Gastroesophageal sphincter (tissue), 4 donors: Measurements from ENCODE around the gene IFRD1. TPM values are rescaled to one million over a fixed set of nuclear protein-coding genes. Genes with fewer than 3 reads are reported as not detected.

Source experiments
- ATAC-seq: fragments of 150-250 bp; one replicate; pipeline ENCODE4 v1.9.1; 2016; ENCODE audit warnings: mild to moderate bottlenecking, moderate library complexity
- H3K27ac ChIP-seq, 4 donors: fragments of 200-600 bp; sonication (generic) in 3 of 4; 1 replicate in 3 of 4; 2 replicates in 1 of 4; pipeline ENCODE4 v1.5.1; 2016 to 2019
- H3K27me3 ChIP-seq: fragments of 200-600 bp; sonication (generic); one replicate; pipeline ENCODE4 v1.5.1; 2019
- H3K36me3 ChIP-seq, 2 donors: fragments of 200-600 bp; sonication (generic); one replicate each; pipeline ENCODE4 v1.5.1; 2019; ENCODE audit warnings: control low read depth in 1 of 2
- H3K4me1 ChIP-seq, 3 donors: fragments of 200-600 bp; sonication (generic); 1 replicate in 2 of 3; 2 replicates in 1 of 3; pipeline ENCODE4 v1.5.1; 2016 to 2019; ENCODE audit warnings: control low read depth in 2 of 3
- H3K4me3 ChIP-seq, 2 donors: fragments of 200-600 bp; sonication (generic); one replicate each; pipeline ENCODE4 v1.5.1; 2019; ENCODE audit warnings: mild to moderate bottlenecking in 1 of 2, moderate library complexity in 1 of 2
- H3K9me3 ChIP-seq, 3 donors: fragments of 200-600 bp; sonication (generic); one replicate each; pipeline ENCODE4 v1.5.1; 2017 to 2019; ENCODE audit warnings: control low read depth in 2 of 3
- CTCF ChIP-seq, 4 experiments: fragments of 200-600 bp in 2 of 4; fragments of 450-650 bp in 2 of 4; sonication (generic) in 1 of 4; IDR thresholded peaks; one replicate each; pipeline ENCODE4 v1.5.1; 2017 to 2019; ENCODE audit warnings: antibody characterized with exemption in 4 of 4, mild to moderate bottlenecking in 2 of 4, moderate library complexity in 2 of 4
- EP300 ChIP-seq: sonication (generic); formaldehyde crosslinking; IDR thresholded peaks from one replicate; pipeline ENCODE4 v1.6.1; 2017; ENCODE audit warnings: antibody characterized with exemption, mild to moderate bottlenecking
- POLR2A ChIP-seq, 2 donors: fragments of 450-650 bp; IDR thresholded peaks; one replicate each; pipeline ENCODE4 v1.6.1; 2017; ENCODE audit warnings: antibody characterized with exemption in 2 of 2, mild to moderate bottlenecking in 2 of 2, moderate library complexity in 1 of 2
- POLR2AphosphoS5 ChIP-seq: sonication (generic); formaldehyde crosslinking; IDR thresholded peaks from one replicate; pipeline ENCODE4 v1.6.1; 2017; ENCODE audit warnings: antibody characterized with exemption
- WGBS, 2 donors: methylation state at CpG; one replicate each; pipeline ENCODE4 v1.1.5; 2018; ENCODE audit warnings: low coverage in 1 of 2; 5-methylcytosine and 5-hydroxymethylcytosine counted together
- total RNA-seq, 4 donors: library from RNA; depleted of rRNA; stranded (reverse); fragments of >200 nt; gene quantifications; one replicate each; pipeline ENCODE4 v1.1.0, GENCODE V29; 2016

IFRD1 gene
- total RNA-seq, 4 donors from 2014 or later: 36.8 to 78.3 (median 56.5) TPM

DNA sequence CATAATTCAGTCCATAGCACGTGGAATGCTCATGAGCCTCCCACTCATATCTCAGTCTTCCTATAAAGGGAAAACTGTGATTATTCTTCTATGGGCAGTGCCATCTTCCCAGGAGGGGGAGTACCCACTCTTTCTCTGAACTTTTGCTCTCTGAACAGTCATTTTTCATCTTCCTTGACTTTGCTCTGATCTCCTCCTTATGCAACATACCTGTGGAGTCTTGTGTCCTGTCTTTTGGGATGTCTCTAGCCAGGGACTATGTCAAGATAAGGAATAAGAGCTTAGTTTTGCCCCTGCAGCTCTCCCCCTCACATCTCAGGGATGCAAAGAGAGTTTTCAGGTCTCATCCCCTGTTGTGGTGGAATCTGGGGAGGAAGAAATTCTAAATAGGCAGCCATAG is 58.1 kb downstream of the IFRD1 start:
- Histone ChIP-seq H3K27me3 (no peaks in the 10 kb centered on the region), H3K4me1 (no peaks in the 10 kb centered on the region), H3K36me3 (no peaks in the 10 kb centered on the region), H3K4me3 (no peak overlapping the region), H3K9me3 (no peaks in the 10 kb centered on the region), H3K27ac (no peak overlapping the region)
- TF ChIP-seq EP300 (no peak), CTCF (IDR thresholded peaks at IDR 0.05) (no peak), POLR2A (IDR thresholded peaks at IDR 0.05) (no peak), POLR2AphosphoS5 (no peak)
- no peak for ATAC-seq
- 83% methylated on average over 1 of the region's 1 CpG; no CpG with 5 or more reads in 1 of the 2 donors for WGBS, 2 donors

- Histone ChIP-seq H3K4me1 (no peaks in the 10 kb centered on the region), H3K36me3 (no peaks in the 10 kb centered on the region), H3K9me3 (no peaks in the 10 kb centered on the region), H3K27ac (no peak overlapping the region), H3K27me3 (no peaks in the 10 kb centered on the region), H3K4me3 (no peak overlapping the region)
- ATAC-seq: no peak
- 32 to 50% methylated on average over 1 to 3 of the region's 5 CpGs for WGBS, 2 donors
- TF ChIP-seq POLR2A (IDR thresholded peaks at IDR 0.05) (no peak), EP300 (no peak), CTCF (IDR thresholded peaks at IDR 0.05) (no peak), POLR2AphosphoS5 (no peak)
Measured at GRCh38 chr7:112509402-112509801, 59.1 kb downstream of the IFRD1 start.

DNA sequence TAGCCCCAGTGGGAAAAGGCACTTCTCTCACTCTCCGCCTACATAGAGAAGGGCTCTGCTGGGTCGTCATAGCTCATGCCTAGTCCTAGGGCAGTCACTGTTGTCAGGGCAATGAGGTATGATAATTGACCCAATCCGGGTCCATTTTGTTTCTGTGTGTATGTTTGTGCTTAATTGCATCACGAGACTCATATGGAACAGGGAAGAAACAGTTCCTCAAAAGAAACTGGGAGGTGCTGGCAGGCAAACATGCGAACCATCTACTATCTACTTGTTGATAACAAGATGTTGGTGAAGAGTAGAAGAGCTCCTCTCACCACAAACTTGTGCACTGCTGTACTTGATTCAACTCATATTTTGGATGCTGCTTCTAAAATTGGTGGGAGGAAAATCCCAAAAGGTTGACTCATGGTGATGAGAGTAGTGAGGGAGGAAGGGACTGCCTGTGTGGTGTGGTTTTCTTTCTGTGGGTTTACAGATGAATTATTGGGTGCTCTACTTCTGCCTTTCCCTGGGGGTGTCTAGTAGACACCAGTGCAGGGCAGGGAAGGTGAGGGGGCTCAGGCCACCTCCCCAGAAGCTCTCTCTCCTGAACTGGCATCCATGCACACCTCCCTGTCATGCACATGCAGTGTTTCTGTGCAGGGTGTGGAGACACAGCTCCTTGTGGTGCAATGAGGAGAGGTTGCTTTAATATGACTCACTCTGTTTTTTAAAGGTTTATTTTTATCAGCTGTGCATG is 59.9 kb downstream of the IFRD1 start:
- TF ChIP-seq POLR2A (IDR thresholded peaks at IDR 0.05): no peak
- TF ChIP-seq POLR2AphosphoS5: no peak
- no peak for TF ChIP-seq EP300
- no peak for TF ChIP-seq CTCF (IDR thresholded peaks at IDR 0.05)
- H3K4me1 ChIP-seq: no peaks in the 10 kb centered on the region
- H3K36me3 ChIP-seq: no peaks in the 10 kb centered on the region
- no peaks in the 10 kb centered on the region for H3K27me3 ChIP-seq
- ATAC-seq: peak; percentile 45
- no peak overlapping the region for H3K4me3 ChIP-seq
- H3K27ac ChIP-seq: no peak overlapping the region
- 69 to 92% methylated on average over 4 to 5 of the region's 5 CpGs for WGBS, 2 donors
- no peaks in the 10 kb centered on the region for H3K9me3 ChIP-seq

DNA sequence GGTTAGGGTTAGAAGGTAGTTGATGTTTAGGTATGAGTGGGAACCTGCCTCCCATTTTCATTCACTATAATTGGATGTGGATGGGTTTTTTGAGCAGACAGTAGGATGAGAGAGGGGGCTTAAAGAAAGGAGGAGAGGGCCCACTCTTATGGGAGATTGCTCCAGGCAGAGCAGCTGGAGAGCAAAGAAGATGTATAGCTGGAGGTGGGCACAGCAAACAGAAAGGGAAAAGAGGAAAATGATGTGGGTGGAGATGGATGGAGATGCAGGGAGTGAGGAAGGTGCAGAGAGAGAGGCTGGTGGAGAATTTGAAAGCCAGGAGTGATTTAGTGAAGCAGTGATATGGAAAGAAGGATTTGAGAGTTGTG is 60.5 kb downstream of the IFRD1 start:
- ATAC-seq: no peak
- H3K4me3 ChIP-seq: no peak overlapping the region

More for the DNA sequence above, 60.5 kb downstream of the IFRD1 start:
- Histone ChIP-seq H3K27ac (no peak overlapping the region), H3K27me3 (no peaks in the 10 kb centered on the region), H3K36me3 (no peaks in the 10 kb centered on the region), H3K9me3 (no peaks in the 10 kb centered on the region), H3K4me1 (no peaks in the 10 kb centered on the region)
- TF ChIP-seq EP300: no peak
- TF ChIP-seq POLR2A (IDR thresholded peaks at IDR 0.05): no peak
- TF ChIP-seq CTCF (IDR thresholded peaks at IDR 0.05): no peak
- no peak for TF ChIP-seq POLR2AphosphoS5
